Natural killer cell (primary cell): Measurements from ENCODE around the gene CCAR1. TPM values are rescaled to one million over a fixed set of nuclear protein-coding genes. Genes with fewer than 3 reads are reported as not detected.
"Not testable (repeated sequence)": the region's sequence is repeated elsewhere in the genome, so short reads cannot be mapped to it uniquely, and the experiment has no call there.

Experiments used
- ATAC-seq, 3 donors: fragments of 150-1000 bp in 2 of 3; fragments of 200-7000 bp in 1 of 3; cut with Tn5 transposase; 1 replicate in 1 of 3; 2 replicates in 2 of 3; pipeline ENCODE4 v1.10.0; 2021; ENCODE audit warnings: mild to moderate bottlenecking in 2 of 3, moderate library complexity in 2 of 3
- DNase-seq, 2 donors: peaks; one replicate each; pipeline versions ENCODE4 v3.0.0 to v3.0.0-alpha.2; 2013 to 2021; ENCODE audit warnings: mixed read lengths in 1 of 2
- H3K27ac ChIP-seq: one replicate; pipeline ENCODE4 v1.5.1; 2013; ENCODE audit warnings: mild to moderate bottlenecking, low read length
- H3K27me3 ChIP-seq: one replicate; pipeline ENCODE4 v1.6.1; 2013; ENCODE audit warnings: low read length; ENCODE audit not compliant: control insufficient read depth, insufficient read depth
- H3K36me3 ChIP-seq: one replicate; pipeline ENCODE4 v1.6.1; 2013; ENCODE audit warnings: low read length; ENCODE audit not compliant: control insufficient read depth, insufficient read depth
- H3K4me1 ChIP-seq: one replicate; pipeline ENCODE4 v1.6.1; 2013; ENCODE audit warnings: low read length; ENCODE audit not compliant: control insufficient read depth, insufficient read depth
- H3K4me3 ChIP-seq: one replicate; pipeline ENCODE4 v1.5.1; 2013; ENCODE audit warnings: low read length
- H3K9me3 ChIP-seq: one replicate; pipeline ENCODE4 v1.6.1; 2013; ENCODE audit warnings: low read length; ENCODE audit not compliant: control insufficient read depth, insufficient read depth
- H3K27ac Mint-ChIP-seq, 2 donors: one replicate each; pipeline ENCODE4 v1.8.0; 2022; ENCODE audit warnings: mild to moderate bottlenecking in 2 of 2, mixed read lengths in 2 of 2, moderate library complexity in 1 of 2
- H3K27me3 Mint-ChIP-seq, 2 donors: one replicate each; pipeline ENCODE4 v1.8.0; 2022; ENCODE audit warnings: low read depth in 2 of 2, mixed read lengths in 2 of 2
- H3K36me3 Mint-ChIP-seq: one replicate; pipeline ENCODE4 v1.8.0; 2022; ENCODE audit warnings: mixed read lengths
- H3K4me1 Mint-ChIP-seq, 2 donors: one replicate each; pipeline ENCODE4 v1.8.0; 2022; ENCODE audit warnings: mixed read lengths in 2 of 2
- H3K4me3 Mint-ChIP-seq: one replicate; pipeline ENCODE4 v1.8.0; 2022; ENCODE audit warnings: mild to moderate bottlenecking, moderate library complexity, mixed read lengths
- H3K9me3 Mint-ChIP-seq, 2 donors: one replicate each; pipeline ENCODE4 v1.8.0; 2022; ENCODE audit warnings: mixed read lengths in 2 of 2
- WGBS: methylation state at CpG from one replicate; pipeline ENCODE4 v1.1.7; 2013; ENCODE audit warnings: missing lambda C conversion rate; ENCODE audit not compliant: insufficient coverage; 5-methylcytosine and 5-hydroxymethylcytosine counted together
- intact Hi-C: fragments of 100-400 bp; cut with micrococcal nuclease; formaldehyde crosslinking; loops from one replicate; pipeline ENCODE4 v1.14.2; 2022
- total RNA-seq, 4 donors: library from RNA; stranded (reverse); fragments of 120-200 nt in 1 of 4; gene quantifications; one replicate each; pipeline versions ENCODE4 v1.2.3 to v1.2.4, GENCODE V29; 2013 to 2022
- TF ChIP-seq, protein P1 (sequence below): fragments of 200-600 bp; IDR thresholded peaks from one replicate; pipeline ENCODE4 v1.8.0; 2022; ENCODE audit warnings: antibody characterized with exemption

The CCAR1 gene
- total RNA-seq, 3 donors from 2014 or later (not counting 1 experiment from before 2014, with no cell fraction given), result 73.7 to 84.1 (median 77.6) TPM

DNA sequence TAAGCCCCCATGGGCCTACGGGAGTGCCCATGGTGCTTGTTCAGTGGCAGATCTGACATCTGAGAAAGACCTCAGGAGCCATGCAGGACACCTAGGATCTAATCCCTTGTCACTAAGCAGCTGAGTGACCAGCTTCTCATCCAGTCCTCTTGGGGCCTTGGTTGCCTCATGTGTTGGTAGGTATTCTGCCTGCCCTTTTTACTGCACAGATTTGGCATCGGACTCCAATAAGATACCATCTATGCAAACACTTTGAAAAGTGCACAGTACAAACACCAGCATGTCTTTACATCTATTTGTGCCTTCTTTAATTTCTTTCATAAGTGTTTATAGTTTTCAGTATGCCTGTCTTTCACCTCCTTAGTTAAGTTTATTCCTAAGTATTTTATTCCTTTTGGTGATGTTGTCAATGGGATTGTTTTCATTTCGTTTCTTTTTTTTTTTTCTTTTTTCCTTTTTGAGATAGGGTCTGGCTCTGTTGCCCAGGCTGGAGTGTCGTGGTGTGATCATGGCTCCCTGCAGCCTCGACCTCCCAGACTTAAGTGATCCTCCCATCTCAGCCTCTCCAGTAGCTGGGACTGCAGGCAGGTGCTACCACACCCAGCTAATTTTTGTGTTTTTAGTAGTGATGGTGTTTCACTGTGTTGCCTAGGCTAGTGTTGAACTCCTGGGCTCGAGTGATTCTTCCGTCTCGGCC, 116.7 kb downstream of the CCAR1 start:
- 93% methylated on average over 8 of the region's 8 CpGs for WGBS

DNA sequence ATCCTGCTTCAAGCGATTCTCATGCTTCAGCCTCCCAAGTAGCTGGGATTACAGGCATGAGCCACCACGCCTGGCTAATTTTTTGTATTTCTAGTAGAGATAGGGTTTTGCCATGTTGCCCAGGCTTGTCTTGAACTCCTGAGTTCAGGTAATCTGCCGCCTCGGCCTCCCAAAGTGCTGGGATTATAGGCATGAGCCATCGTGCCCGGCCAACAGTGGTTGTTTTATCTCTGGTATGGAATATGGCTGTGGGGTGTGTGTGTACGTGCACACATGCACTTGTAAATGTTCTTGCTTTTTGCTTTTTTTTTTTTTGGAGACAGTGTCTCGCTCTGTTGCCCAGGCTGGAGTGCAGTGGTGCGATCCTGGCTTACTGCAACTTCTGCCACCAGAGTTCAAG, 119.6 kb downstream of the CCAR1 start:
- H3K9me3 Mint-ChIP-seq, H3K27ac ChIP-seq, H3K4me3 ChIP-seq, H3K9me3 ChIP-seq, H3K27me3 Mint-ChIP-seq, ATAC-seq, H3K36me3 ChIP-seq, H3K4me1 Mint-ChIP-seq, H3K27me3 ChIP-seq, intact Hi-C loops, H3K4me1 ChIP-seq, H3K4me3 Mint-ChIP-seq, DNase-seq, H3K27ac Mint-ChIP-seq, H3K36me3 Mint-ChIP-seq: not testable (repeated sequence)
- 93% methylated on average over 9 of the region's 9 CpGs for WGBS

More for the DNA sequence above, 116.7 kb downstream of the CCAR1 start:
- Histone ChIP-seq H3K9me3 (no peaks in the 10 kb centered on the region), H3K36me3 (no peaks in the 10 kb centered on the region), H3K4me1 (no peaks in the 10 kb centered on the region), H3K27me3 (no peaks in the 10 kb centered on the region), H3K27ac (no peak overlapping the region), H3K4me3 (no peak overlapping the region)
- H3K4me1 Mint-ChIP-seq, result no peaks in the 10 kb centered on the region
- no peak overlapping the region for H3K4me3 Mint-ChIP-seq
- no peaks in the 10 kb centered on the region for H3K36me3 Mint-ChIP-seq
- TF ChIP-seq, protein P1, sequence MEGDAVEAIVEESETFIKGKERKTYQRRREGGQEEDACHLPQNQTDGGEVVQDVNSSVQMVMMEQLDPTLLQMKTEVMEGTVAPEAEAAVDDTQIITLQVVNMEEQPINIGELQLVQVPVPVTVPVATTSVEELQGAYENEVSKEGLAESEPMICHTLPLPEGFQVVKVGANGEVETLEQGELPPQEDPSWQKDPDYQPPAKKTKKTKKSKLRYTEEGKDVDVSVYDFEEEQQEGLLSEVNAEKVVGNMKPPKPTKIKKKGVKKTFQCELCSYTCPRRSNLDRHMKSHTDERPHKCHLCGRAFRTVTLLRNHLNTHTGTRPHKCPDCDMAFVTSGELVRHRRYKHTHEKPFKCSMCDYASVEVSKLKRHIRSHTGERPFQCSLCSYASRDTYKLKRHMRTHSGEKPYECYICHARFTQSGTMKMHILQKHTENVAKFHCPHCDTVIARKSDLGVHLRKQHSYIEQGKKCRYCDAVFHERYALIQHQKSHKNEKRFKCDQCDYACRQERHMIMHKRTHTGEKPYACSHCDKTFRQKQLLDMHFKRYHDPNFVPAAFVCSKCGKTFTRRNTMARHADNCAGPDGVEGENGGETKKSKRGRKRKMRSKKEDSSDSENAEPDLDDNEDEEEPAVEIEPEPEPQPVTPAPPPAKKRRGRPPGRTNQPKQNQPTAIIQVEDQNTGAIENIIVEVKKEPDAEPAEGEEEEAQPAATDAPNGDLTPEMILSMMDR, result no peak
- no peak for DNase-seq
- H3K9me3 Mint-ChIP-seq, result no peaks in the 10 kb centered on the region
- intact Hi-C loops, result no loop called here
- no peak for ATAC-seq
- H3K27me3 Mint-ChIP-seq, result no peaks in the 10 kb centered on the region
- H3K27ac Mint-ChIP-seq, result no peak overlapping the region

Other genes with a start within 250 kb of the CCAR1 start
- 1 to 10 TPM; 7.7 to 9.9 (median 8.6) TPM for gene DNA2, start 249.3 kb upstream of the CCAR1 start, total RNA-seq
- 10 to 100 TPM; 30.2 to 31.5 (median 31.1) TPM for gene SLC25A16, start 193.7 kb upstream of the CCAR1 start, total RNA-seq
- 1 to 10 TPM; 4.0 to 5.9 (median 4.5) TPM for gene TET1, start 160.9 kb upstream of the CCAR1 start, total RNA-seq
- under 1 TPM in 1 of 3 donors, not detected in 2; 0.07 TPM for gene STOX1, start 106.3 kb downstream of the CCAR1 start, total RNA-seq
- 10 to 100 TPM; 28.3 to 33.1 (median 31.9) TPM for gene DDX50, start 180.1 kb downstream of the CCAR1 start, total RNA-seq
- gene DDX21, start 234.9 kb downstream of the CCAR1 start, total RNA-seq, result 10 to 100 TPM; 59.0 to 62.1 (median 59.8) TPM